Keratinocyte (primary cell): Measurements from ENCODE around the gene KLRC4.
"Not testable (repeated sequence)": the region's sequence is repeated elsewhere in the genome, so short reads cannot be mapped to it uniquely, and the experiment has no call there.

Experiments
- CTCF ChIP-seq, 3 experiments: IDR thresholded peaks in 1 of 3; conservative IDR thresholded peaks in 1 of 3; optimal IDR thresholded peaks in 1 of 3; 2 replicates in 2 of 3; 3 replicates in 1 of 3; pipeline versions ENCODE3 to v1.5.1; 2011; ENCODE audit warnings: low read length in 3 of 3, mild to moderate bottlenecking in 3 of 3, moderate library complexity in 2 of 3, control low read depth in 1 of 3, inconsistent platforms in 1 of 3; ENCODE audit not compliant: insufficient read depth in 2 of 3; ENCODE audit errors: extremely low read depth in 1 of 3
- EZH2 ChIP-seq: IDR thresholded peaks from one replicate; pipeline ENCODE4 v1.6.1; 2012; ENCODE audit warnings: inconsistent platforms, mild to moderate bottlenecking, low read length, moderate library complexity

GRCh38 chr12:10394531-10395152 is 14.9 kb downstream of the KLRC4 start:
- not testable (repeated sequence) for TF ChIP-seq CTCF (optimal IDR thresholded peaks at IDR 0.05 in 1 of 3, IDR thresholded peaks at IDR 0.05 in 1 of 3, conservative IDR thresholded peaks at IDR 0.05 in 1 of 3; ENCODE audit: extremely low read depth in 1 of 3, insufficient read depth in 2 of 3, low read length in 3 of 3); EZH2
